Measurements from ENCODE around the gene RLBP1.

GRCh38 chr15:89243691-89244573 lies 22.6 kb upstream of the RLBP1 start, which contains the start of gene FANCI:
- TF ChIP-seq CTCF (IDR thresholded peaks at IDR 0.05) (peak in 3 of 4 experiments; percentile 24 to 45 (median 33)), POLR2A (IDR thresholded peaks at IDR 0.05) (no peak), POLR2AphosphoS5 (IDR thresholded peaks at IDR 0.05) (peak; percentile 42 to 70 (median 50)), EP300 (IDR thresholded peaks at IDR 0.05) (no peak)
